PC-3 (cell line): Measurements from ENCODE around the gene KCNB1. TPM values are rescaled to one million over a fixed set of nuclear protein-coding genes. Genes with fewer than 3 reads are reported as not detected.

Source experiments
- ATAC-seq: fragments of 200-7000 bp; cut with Tn5 transposase; 2 replicates; pipeline ENCODE4 v1.9.1; 2020; ENCODE audit warnings: mild to moderate bottlenecking, moderate library complexity
- BruUV-seq: library from RNA; stranded (reverse); fragments of 400-500 nt; replicated peaks from 2 replicates; lab custom pipeline; 2021; lab: Mats Ljungman, UMichigan
- CTCF ChIA-PET: fragments of 300-600 bp; sonication (Branson Sonifier 250); formaldehyde crosslinking; loops from one replicate; lab custom pipeline; 2022; ENCODE audit warnings: antibody characterized with exemption; lab: Charles Lee
- POLR2A ChIA-PET: fragments of 300-600 bp; sonication (Branson Sonifier 250); formaldehyde crosslinking; loops from one replicate; lab custom pipeline; 2022; ENCODE audit warnings: antibody characterized with exemption; ENCODE audit not compliant: unreplicated experiment; lab: Charles Lee
- DNase-seq: peaks from one replicate; pipeline ENCODE4 v3.0.0-alpha.2; 2015
- H2AFZ ChIP-seq: fragments of 300-600 bp; sonication (generic); 2 replicates; pipeline ENCODE4 v1.6.0; 2016; ENCODE audit warnings: antibody characterized with exemption, low read length
- H3F3A ChIP-seq: fragments of 300-600 bp; sonication (generic); one replicate; pipeline ENCODE4 v1.6.0; 2017; ENCODE audit warnings: antibody characterized with exemption, low read length, control low read depth, mild to moderate bottlenecking; ENCODE audit not compliant: unreplicated experiment
- H3K27ac ChIP-seq: fragments of 300-600 bp; sonication (generic); 2 replicates; pipeline ENCODE4 v1.5.1; 2016; ENCODE audit warnings: mild to moderate bottlenecking, low read length
- H3K27me3 ChIP-seq: fragments of 300-600 bp; sonication (generic); 2 replicates; pipeline ENCODE4 v1.6.1; 2016; ENCODE audit warnings: low read length, mixed read lengths
- H3K36me3 ChIP-seq: fragments of 300-600 bp; sonication (generic); 2 replicates; pipeline ENCODE4 v1.6.1; 2016; ENCODE audit warnings: low read depth, mixed run types, low read length, mixed read lengths
- H3K4me1 ChIP-seq: fragments of 300-600 bp; sonication (generic); 2 replicates; pipeline ENCODE4 v1.5.1; 2016; ENCODE audit warnings: low read length; ENCODE audit not compliant: insufficient read depth
- H3K4me2 ChIP-seq: fragments of 300-600 bp; sonication (generic); 2 replicates; pipeline ENCODE4 v1.6.0; 2016; ENCODE audit warnings: low read length
- H3K4me3 ChIP-seq: fragments of 300-600 bp; sonication (generic); 2 replicates; pipeline ENCODE4 v1.5.1; 2016; ENCODE audit warnings: mild to moderate bottlenecking, low read length, mixed read lengths
- H3K79me2 ChIP-seq: fragments of 300-600 bp; sonication (generic); 2 replicates; pipeline ENCODE4 v1.6.1; 2017; ENCODE audit warnings: low read length, mixed read lengths
- H3K9ac ChIP-seq: fragments of 300-600 bp; sonication (generic); 2 replicates; pipeline ENCODE4 v1.6.0; 2016; ENCODE audit warnings: mild to moderate bottlenecking, low read length
- H3K9me2 ChIP-seq: fragments of 300-600 bp; sonication (generic); replicated peaks from 2 replicates; pipeline ENCODE4 v1.6.1; 2016; ENCODE audit warnings: mixed run types, low read length, mixed read lengths
- H3K9me3 ChIP-seq: fragments of 300-600 bp; sonication (generic); 2 replicates; pipeline ENCODE4 v1.6.1; 2016; ENCODE audit warnings: low read length, mixed read lengths
- H4K20me1 ChIP-seq: fragments of 300-600 bp; sonication (generic); 2 replicates; pipeline ENCODE4 v1.6.1; 2016; ENCODE audit warnings: low read length, mixed read lengths
- EZH2 ChIP-seq: fragments of 300-600 bp; sonication (generic); IDR thresholded peaks from one replicate; pipeline ENCODE4 v1.6.1; 2017; ENCODE audit warnings: antibody characterized with exemption, mild to moderate bottlenecking, low read length; ENCODE audit not compliant: unreplicated experiment
- EZH2phosphoT487 ChIP-seq: fragments of 300-600 bp; sonication (generic); IDR thresholded peaks from 2 replicates; pipeline ENCODE4 v1.6.1; 2018; ENCODE audit warnings: mild to moderate bottlenecking, antibody characterized with exemption, low read length, borderline replicate concordance
- intact Hi-C: fragments of 100-400 bp; cut with micrococcal nuclease; formaldehyde crosslinking; loops from 2 replicates; pipeline ENCODE4 v1.9.0; 2023
- total RNA-seq: library from RNA; depleted of rRNA; stranded (reverse); fragments of >200 nt; gene quantifications from 2 replicates; pipeline ENCODE4 v1.2.3, GENCODE V29; 2014
- TF ChIP-seq, protein P1 (sequence below): fragments of 300-600 bp; sonication (generic); conservative IDR thresholded peaks from 2 replicates; pipeline ENCODE4 v1.5.1; 2017; ENCODE audit warnings: antibody characterized with exemption, low read depth, mild to moderate bottlenecking, low read length

KCNB1 gene
- total RNA-seq, 1 experiment from 2014 or later: 0.04 TPM

- Histone ChIP-seq H3K9me2 (no peaks in the 10 kb centered on the region), H3K4me2 (no peak overlapping the region), H3K36me3 (no peaks in the 10 kb centered on the region), H3K9me3 (0 out of 2 replicates have a peak, but pooled peaks cover 6% of the 10 kb centered on the region), H4K20me1 (no peaks in the 10 kb centered on the region), H3K4me1 (no peaks in the 10 kb centered on the region), H2AFZ (no peak overlapping the region), H3K27me3 (no peaks in the 10 kb centered on the region), H3F3A (no peaks in the 10 kb centered on the region), H3K79me2 (no peaks in the 10 kb centered on the region), H3K4me3 (no peak overlapping the region), H3K9ac (no peak overlapping the region), H3K27ac (no peak overlapping the region)
- CTCF ChIA-PET: no interaction called here
- POLR2A ChIA-PET: no interaction called here
- DNase-seq (peak; percentile 50), ATAC-seq (peak; percentile 82)
- intact Hi-C loops: no loop called here
- BruUV-seq: no TSS peak
- TF ChIP-seq EZH2 (no peak), EZH2phosphoT487 (no peak)
- TF ChIP-seq, protein P1, sequence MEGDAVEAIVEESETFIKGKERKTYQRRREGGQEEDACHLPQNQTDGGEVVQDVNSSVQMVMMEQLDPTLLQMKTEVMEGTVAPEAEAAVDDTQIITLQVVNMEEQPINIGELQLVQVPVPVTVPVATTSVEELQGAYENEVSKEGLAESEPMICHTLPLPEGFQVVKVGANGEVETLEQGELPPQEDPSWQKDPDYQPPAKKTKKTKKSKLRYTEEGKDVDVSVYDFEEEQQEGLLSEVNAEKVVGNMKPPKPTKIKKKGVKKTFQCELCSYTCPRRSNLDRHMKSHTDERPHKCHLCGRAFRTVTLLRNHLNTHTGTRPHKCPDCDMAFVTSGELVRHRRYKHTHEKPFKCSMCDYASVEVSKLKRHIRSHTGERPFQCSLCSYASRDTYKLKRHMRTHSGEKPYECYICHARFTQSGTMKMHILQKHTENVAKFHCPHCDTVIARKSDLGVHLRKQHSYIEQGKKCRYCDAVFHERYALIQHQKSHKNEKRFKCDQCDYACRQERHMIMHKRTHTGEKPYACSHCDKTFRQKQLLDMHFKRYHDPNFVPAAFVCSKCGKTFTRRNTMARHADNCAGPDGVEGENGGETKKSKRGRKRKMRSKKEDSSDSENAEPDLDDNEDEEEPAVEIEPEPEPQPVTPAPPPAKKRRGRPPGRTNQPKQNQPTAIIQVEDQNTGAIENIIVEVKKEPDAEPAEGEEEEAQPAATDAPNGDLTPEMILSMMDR: no peak
Observed at GRCh38 chr20:49397525-49397924, 84.9 kb downstream of the KCNB1 start.

DNA sequence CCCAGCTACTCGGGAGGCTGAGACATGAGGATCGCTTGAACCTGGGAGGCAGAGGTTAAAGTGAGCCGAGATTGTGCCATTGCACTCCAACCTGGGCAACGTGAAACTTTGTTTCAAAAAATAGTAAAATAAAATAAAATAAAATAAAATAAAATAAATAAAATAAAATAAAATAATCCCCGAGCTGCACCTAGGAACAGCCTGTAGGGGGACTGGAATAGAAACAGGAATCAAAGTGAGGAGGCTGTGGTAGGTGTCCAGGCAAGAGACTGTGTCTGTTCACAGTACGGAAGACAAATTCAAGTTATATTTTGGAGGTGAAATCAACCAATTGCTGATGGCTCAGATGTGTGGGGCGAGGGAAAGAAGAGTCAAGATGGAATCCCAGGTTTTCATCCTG lies 86.2 kb downstream of the KCNB1 start:
- Histone ChIP-seq H4K20me1 (no peaks in the 10 kb centered on the region), H3K4me1 (no peaks in the 10 kb centered on the region), H3K27me3 (no peaks in the 10 kb centered on the region), H3K36me3 (no peaks in the 10 kb centered on the region), H3K4me2 (no peak overlapping the region), H3K4me3 (no peak overlapping the region), H3K79me2 (no peaks in the 10 kb centered on the region), H3K9me2 (no peaks in the 10 kb centered on the region), H3K9ac (no peak overlapping the region), H3K27ac (no peak overlapping the region), H3F3A (no peaks in the 10 kb centered on the region), H2AFZ (no peak overlapping the region), H3K9me3 (no peaks in the 10 kb centered on the region)
- POLR2A ChIA-PET: no interaction called here
- ATAC-seq: no peak
- no peak for DNase-seq
- TF ChIP-seq EZH2: no peak
- TF ChIP-seq, protein P1: 0 out of 2 replicates have a peak, but pooled peaks have one; percentile 35
- intact Hi-C loops: no loop called here
- CTCF ChIA-PET: interaction anchor here (0.6 kb wide), 1 partner anchor 65 kb away, joined by 3 read pairs; no protein-coding TSS in a partner anchor
- BruUV-seq: no TSS peak

GRCh38 chr20:49395659-49396058 lies 86.8 kb downstream of the KCNB1 start:
- no peaks in the 10 kb centered on the region for H3K9me2 ChIP-seq
- H3K9ac ChIP-seq: no peak overlapping the region
- POLR2A ChIA-PET: no interaction called here
- CTCF ChIA-PET: no interaction called here
- H3K4me3 ChIP-seq: no peak overlapping the region
- H3K36me3 ChIP-seq: no peaks in the 10 kb centered on the region
- no peak for ATAC-seq
- no peak for DNase-seq
- TF ChIP-seq EZH2 (no peak), EZH2phosphoT487 (no peak)
- H4K20me1 ChIP-seq: no peaks in the 10 kb centered on the region
- BruUV-seq: no TSS peak
- H3K27ac ChIP-seq: no peak overlapping the region
- intact Hi-C loops: no loop called here
- no peaks in the 10 kb centered on the region for H3K79me2 ChIP-seq
- H3K4me2 ChIP-seq: no peak overlapping the region
- no peak overlapping the region for H2AFZ ChIP-seq
- H3K9me3 ChIP-seq: no peaks in the 10 kb centered on the region
- no peaks in the 10 kb centered on the region for H3K27me3 ChIP-seq
- no peaks in the 10 kb centered on the region for H3K4me1 ChIP-seq
- no peaks in the 10 kb centered on the region for H3F3A ChIP-seq
